ENCODE measurements around the gene GPC3. TPM values are rescaled to one million over a fixed set of nuclear protein-coding genes. Genes with fewer than 3 reads are reported as not detected.
"Not testable (repeated sequence)": the region's sequence is repeated elsewhere in the genome, so short reads cannot be mapped to it uniquely, and the experiment has no call there.

The GPC3 gene
- total RNA-seq, 1 donor: under 0.01 TPM

DNA sequence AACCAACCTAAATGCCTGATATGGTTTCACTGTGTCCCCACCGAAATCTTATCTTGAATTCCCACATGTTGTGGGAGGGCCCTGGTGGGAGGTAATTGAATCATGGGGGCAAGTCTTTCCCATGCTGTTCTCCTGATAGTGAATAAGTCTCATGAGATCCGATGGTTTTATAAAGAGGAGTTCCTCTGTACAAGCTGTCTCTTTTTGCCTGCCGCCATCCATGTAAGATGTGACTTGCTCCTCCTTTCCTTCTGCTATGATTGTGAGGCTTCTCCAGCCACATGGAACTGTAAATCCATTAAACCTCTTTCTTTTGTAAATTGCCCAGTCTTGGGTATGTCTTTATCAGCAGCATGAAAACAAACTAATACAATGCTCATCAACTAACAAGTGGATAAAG, 265.1 kb downstream of the GPC3 start:
- DNase-seq (ENCODE audit: low read depth in 2 of 3, low spot score in 2 of 3): not testable (repeated sequence)

DNA sequence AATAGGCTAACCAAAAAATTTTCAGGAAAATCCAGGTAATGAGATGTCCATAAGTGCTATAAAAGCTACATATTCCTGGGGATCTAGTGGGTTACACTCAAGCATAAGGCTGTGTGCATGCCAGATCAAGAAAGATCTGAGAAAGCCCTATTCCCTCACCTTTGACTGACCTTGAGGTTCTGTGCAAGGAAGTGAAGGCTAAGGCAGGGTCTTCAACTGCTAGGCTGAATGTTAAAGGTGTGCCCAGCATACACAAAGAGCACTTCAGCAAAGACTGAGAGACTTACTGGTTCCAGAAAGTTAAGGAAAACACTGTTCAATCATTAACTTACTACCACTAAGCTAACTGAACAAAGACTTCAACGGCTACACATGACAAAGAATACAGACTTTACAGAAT, 269.7 kb downstream of the GPC3 start:
- DNase-seq (ENCODE audit: low read depth in 2 of 3, low spot score in 2 of 3): no peak

DNA sequence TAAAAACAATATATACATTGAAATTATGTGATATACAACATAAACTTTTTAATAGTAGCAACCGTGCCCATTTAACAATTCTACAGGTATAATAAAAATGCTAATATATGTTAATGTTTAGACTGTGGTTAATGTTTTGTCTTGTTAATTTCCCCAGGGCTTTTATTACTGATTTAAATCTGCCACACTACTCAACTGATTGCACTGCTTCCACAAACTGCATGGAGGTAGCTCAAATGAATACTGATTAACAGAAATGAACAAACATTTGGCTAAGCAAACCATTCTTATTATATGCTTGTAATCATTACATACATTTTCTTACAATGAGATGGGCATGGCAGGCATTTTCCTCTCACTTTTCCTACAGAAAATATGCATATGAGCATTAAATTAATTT, 275.9 kb downstream of the GPC3 start:
- no peak for DNase-seq (ENCODE audit: low read depth in 2 of 3, low spot score in 2 of 3)

DNA sequence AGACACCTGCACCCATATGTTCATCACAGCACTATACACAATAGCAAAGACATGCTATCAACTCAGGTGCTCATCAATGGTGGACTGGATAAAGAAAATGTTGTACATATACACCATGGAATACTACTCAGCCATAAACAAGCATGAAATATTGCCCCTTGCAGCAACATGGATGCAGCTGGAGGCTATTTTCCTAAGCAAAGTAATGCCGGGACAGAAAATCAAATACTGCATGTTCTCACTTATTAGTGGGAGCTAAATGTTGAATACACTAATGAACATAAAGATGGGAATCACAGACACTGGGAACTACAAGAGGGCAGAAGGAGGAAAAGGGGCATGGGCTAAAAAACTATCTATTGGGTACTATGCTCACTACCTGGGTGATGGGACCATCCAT, 278.5 kb downstream of the GPC3 start:
- no peak for DNase-seq (ENCODE audit: low read depth in 2 of 3, low spot score in 2 of 3)

DNA sequence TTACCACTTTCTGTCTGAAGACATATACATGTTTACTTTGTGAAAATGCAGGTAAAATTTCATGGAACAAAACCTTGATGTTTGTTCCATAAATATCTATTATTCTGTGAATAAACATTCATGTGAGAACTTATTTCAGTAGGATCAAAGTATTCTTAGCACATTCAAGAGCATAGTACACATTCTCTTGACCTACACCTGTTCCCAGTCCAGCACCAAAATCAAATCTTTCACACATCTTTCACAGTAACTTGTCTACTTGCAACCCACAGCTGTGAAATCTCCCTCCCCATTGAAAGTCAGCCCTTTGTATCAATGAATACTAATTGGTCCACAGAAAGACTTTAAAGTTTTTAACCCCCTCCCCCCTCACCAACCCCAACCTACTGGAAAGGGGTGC, 283.2 kb downstream of the GPC3 start:
- no peak for DNase-seq (ENCODE audit: low read depth in 2 of 3, low spot score in 2 of 3)

DNA sequence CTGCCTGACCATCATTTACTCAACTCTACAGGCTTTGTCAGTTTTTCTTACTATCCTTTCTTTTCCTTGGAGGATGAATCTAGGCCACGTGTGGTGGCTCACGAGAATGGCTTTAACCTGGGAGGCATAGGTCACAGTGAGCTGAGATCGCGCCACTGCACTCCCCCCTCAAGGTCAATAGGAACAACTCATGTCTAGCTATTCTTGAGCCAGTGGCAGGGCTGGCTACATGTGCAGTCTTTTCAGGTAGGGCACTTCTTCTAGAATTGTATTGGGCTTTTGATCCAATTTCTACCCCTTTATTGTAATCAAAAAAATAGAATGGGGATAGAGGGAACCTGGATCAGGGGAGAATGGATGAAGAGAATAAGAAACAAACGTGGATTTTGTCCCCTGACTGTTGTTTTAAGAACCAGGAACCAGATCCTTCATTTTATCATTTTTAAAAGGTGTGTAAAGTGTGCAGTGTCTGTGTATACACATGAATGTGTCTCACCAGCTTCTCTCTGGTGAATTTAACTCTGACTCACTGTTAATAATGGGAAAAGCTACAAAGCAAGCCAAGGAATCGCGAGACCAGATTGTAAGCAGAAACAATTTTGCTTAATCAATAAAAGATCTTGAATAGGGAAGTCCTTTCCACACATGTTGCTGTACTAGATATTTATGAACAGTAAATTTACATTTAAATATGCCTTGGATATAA, 286.2 kb downstream of the GPC3 start:
- DNase-seq (ENCODE audit: low read depth in 2 of 3, low spot score in 2 of 3): no peak

DNA sequence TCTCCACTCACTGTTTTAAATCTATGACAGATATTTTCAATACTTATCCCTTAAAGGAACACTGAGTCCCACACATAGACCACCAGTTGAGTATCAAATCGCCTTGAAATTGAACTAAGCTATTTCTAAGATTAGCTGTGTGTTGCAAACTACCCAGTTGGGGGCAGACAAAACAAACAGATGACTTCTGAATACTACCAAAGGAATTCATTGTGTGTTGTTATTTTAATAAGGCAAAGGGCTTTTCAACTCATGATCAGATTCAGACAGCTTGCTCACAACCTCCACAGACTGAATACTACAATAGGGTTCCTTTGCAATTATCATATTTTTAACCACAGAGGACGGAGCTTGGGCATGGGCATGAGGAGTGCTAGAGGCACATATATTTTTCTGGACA, 287.1 kb downstream of the GPC3 start:
- peak in 1 of 3 donors; percentile 16 for DNase-seq (ENCODE audit: low read depth in 2 of 3, low spot score in 2 of 3)

DNA sequence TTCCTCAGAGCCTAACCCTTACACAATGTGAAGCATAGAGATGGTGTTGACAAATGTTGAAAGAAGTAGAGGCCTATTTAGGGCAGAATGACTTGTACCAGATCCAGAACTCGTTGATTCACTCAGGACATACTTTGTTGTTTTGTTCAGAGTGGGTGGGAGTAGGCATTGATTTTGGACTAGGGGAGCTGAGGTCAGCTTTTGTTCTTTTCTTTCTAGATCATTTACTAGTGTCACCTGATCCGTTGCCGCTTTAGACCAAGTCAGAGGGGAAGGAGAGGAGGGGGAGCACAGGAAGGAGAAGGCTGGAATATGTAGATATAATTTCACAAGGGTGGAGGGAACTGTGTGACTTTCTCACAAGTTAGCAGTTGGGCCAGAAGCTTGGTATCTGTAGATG, 287.7 kb downstream of the GPC3 start:
- no peak for DNase-seq (ENCODE audit: low read depth in 2 of 3, low spot score in 2 of 3)

DNA sequence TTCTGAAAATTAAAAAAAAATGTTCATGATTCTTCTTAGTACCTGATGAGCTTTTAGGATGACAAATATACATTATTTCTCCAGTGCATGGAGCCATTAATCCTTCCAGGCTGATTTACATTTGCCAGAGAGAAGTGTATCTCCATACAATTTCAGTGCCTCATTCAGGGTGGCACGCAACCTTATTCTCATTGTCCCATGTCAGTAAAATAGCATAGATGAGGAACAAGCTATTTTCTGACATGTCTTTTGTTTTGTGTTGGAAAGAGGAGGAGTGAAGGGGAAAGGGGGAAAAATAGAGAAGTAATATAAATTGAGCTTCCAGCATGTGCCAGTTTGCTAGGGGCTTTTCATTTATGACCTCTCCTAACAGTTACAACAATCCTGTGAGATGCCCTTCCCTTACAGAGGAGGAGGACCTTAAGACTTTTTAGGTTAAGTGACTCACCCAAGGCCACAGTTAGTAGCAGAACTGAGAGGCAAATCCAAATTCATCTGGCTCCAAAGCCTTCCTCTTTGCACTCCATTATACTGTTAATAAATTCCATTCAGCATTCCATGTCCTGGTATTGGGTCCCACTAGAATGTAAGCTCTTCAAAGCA, 295.3 kb downstream of the GPC3 start:
- no peak for DNase-seq (ENCODE audit: low read depth in 2 of 3, low spot score in 2 of 3)

DNA sequence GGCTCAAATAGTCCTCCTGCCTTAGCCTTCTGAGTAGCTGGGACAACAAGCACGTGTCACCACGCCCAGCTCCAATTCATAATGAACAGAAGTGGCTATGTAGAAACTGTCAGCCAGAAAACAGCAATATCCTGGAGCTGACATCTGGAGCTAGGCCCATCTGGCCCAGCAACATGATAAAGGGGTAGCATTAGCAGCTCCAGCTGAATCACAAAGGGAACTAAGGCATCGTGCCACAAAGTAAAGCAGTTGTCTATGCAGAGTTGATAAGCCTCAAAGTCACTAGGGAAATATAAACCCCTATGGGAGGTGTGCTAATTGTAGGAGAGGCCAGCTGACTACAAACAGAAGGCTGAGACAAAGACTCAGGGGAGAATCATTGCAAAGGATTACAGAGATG, 299.6 kb downstream of the GPC3 start:
- DNase-seq (ENCODE audit: low read depth in 2 of 3, low spot score in 2 of 3): no peak

DNA sequence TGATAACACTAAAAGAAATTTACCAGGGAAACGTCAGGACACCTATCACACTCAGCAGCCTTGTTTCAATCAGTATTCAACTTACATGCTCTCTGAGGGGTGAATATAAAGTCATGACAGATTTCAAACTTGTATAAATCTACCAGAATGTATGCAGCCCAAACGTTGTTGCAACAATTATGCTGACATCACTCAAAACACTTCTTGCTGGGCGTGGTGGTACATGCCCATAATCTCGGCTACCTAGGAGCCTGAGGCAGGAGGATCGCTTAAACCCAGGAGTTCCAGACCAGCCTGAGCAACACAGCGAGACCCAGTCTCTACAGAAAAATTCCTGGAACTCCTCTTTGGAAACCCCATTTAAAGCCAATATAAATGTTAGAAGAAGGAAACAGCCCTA, 303.5 kb downstream of the GPC3 start:
- DNase-seq (ENCODE audit: low read depth in 2 of 3, low spot score in 2 of 3): no peak

DNA sequence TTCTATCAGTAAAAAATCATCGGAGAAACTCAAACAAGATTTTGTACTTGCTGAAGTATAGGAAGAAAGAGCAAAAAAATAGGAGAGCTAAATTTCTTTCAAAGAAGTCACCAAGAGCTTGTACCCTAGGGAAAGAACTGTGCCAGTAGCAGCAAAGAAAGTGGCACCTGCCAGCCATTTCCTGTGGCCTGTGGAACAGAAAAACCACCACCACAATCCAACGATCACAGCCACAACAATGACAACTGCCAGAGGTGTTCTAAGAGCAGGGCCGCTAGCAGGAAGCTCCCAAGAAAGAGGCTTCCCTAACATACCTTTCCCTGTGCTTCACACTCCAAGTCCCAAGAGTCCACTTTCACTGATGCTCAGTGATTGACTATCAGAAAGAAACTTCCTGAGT, 304.0 kb downstream of the GPC3 start:
- peak in 1 of 3 donors; percentile 43 for DNase-seq (ENCODE audit: low read depth in 2 of 3, low spot score in 2 of 3)

DNA sequence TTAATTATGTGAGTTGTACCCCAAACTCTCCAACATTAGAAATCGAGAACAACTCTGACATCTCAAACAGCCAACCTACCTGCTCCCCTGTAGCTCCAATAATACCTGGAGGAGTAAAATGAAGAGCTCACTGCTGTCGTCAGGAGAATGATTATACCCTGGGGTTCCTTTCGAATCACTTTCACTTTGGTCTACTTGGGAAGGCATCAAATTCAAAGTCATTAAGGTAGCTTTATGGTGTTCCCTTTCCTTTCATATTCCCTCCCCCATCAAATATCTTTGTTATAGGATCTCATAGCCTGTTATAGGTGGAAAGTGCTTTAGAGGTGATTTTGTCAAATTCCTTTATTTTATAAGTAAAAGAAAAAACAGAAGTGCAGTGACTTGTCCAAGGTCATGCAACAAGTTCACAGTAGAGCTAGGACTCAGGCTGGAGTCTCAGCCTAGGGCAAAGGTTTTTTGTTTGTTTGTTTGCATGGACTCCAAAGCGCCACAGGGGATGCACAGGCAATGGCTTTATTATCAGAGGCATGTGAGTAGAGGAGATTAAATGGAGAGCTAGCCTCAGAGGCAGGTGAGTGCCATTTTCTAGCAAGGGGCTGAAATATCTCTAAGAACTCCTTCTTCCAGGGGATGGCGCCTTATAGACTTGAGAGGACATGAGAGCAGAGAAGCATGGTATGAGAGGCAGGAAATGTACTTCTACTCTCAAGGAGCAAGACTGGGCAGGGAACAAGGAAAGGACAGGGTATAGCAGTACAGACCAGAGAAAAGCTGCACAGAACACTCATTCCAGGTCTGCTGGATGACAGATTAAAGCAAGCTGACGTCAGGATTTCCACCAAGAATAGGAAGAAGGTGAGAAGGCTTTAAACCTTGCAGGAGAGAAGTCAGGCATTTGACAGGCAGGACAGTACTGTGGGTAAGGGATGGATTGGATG, 308.0 kb downstream of the GPC3 start:
- DNase-seq (ENCODE audit: low read depth in 2 of 3, low spot score in 2 of 3): no peak

DNA sequence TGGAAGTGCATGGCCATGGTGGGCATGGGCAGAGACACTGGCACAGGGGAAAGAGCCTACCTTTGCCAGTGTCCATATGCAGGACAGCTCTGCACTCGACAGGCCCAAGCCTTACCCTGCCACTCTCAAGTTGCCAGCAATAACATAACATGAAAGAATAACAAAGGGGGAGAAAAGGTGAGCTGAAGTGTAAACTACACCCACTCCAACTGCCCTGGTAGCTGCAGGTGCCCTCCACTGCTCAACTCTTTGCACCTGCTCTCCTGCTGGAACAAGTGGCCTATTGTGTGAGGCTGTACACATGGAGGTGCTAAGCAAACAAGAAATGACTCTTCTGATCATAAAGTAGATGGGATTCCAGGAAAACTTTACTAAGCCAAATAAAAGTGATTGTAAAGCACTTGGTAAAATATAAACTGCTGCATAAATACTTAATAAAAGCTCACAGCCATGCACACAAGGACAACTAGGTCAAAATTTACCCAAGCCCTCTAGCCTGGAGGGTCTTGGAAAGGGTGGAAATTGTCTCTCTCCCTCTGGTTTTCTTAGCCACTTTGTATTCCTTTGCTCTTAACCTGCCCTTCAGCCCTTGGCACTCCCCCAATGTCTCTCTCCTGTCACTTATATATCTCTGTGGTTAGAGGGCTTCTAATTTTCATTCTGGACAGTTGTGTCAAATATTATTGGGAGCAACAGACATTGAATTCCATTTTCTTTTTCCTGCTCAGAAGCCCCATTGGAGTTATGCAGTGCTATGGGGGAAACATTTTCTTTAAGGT, 308.9 kb downstream of the GPC3 start:
- no peak for DNase-seq (ENCODE audit: low read depth in 2 of 3, low spot score in 2 of 3)

DNA sequence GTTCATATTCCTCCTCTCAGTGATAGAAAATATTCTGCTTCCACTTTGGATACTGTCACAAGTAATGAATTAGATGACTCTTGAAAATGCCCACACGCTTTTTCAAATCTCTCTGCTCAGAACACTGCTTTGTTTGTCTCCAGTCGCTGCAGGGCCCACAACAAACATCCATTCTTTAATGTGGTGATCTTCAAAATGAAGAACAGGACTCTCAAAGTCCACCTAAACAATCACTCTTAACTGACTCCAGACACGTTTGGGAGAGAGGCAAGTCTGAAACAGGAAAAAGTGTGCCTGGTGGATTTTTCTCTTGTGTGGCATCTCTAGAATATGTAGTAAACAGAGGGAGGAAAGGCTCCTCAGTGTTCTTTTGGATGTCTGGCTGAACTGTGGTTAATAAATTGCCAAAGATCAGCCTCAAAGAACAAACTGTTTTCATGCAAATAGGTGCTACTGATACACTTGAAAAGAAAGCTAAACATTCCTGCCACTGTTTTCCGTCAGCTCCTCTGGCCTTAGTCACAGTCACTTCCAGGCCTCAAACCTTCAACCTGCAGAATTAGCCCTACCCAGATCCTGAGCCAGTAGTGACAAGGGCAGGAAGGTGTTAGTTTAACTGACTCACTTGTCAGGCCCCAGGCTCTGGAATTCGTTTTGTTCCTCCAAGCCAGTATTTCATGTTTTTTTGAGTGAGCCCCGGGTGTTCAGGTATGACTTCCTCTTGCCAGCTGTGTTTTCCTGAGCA, 310.5 kb downstream of the GPC3 start:
- DNase-seq (ENCODE audit: low read depth in 2 of 3, low spot score in 2 of 3): no peak

DNA sequence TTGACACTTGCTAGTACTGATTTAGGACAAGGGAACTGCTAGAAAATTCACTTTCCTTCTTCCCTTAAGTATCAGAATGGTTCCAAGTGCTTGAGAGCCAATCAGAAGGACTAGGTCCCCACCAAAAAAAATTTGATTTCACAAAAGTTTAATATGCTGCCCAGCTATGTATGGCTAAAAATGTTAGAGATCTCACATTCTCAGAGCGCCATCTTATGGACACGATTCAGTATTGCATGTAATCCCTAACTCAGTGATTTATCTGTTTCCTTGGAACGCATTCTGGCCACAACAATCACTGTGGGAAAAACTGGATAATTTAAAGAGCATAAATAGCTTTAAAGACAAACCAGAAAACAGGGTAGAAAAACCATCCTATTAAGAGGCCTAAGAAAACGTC, 315.0 kb downstream of the GPC3 start:
- DNase-seq (ENCODE audit: low read depth in 2 of 3, low spot score in 2 of 3): peak in 2 of 3 donors; percentile 8 to 40

DNA sequence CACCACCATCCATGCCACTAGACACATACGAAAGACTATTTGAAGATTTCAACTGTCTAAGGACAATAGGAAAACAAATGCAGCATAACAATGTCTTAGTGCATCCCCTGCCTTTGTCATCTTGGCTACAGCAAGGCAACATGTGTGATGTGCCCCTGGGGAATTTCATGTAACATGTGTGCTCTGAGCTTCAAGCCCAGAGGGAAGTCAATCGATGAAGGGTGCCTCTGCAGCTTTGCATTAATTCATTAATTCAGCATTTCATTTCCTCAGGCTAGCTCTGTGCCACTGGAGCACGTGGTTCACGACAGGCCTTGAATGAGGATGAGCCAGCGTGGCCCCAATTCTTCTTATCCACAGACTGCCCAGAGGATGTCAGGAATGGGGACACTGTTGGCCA, 316.2 kb downstream of the GPC3 start:
- DNase-seq (ENCODE audit: low read depth in 2 of 3, low spot score in 2 of 3): no peak

DNA sequence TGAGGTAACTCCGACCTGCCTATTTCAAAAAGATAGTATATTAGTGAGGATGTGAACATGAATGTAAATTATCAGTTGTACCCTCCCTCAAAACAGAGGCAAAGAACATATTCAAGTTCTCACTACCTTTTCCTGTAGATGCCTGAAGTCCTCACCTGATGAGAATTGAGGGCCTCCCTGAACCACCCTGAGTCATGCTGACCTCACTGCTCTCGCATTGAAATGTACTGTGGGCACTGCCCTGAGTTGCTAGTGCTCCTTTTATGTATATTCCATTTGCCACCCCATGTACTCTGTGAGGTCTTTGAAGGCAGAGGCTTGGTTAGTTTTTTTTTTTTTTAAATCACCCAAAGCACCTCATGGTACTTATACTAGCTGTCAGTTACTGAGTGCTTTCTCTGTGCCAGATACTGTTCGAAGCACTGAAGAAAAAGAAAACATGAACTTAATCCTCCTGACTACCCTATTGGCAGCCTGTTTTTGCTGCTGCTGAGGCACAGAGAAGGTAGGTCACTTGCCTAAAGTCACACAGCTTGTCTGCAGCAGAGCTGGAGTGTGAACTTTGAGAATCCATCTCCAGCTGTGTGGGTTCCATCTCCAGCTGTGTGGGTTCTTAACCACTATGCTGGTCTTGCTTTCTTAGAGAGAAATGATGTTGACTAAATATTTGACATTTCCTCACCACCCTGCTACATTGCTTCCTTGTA, 317.0 kb downstream of the GPC3 start:
- DNase-seq (ENCODE audit: low read depth in 2 of 3, low spot score in 2 of 3): no peak

DNA sequence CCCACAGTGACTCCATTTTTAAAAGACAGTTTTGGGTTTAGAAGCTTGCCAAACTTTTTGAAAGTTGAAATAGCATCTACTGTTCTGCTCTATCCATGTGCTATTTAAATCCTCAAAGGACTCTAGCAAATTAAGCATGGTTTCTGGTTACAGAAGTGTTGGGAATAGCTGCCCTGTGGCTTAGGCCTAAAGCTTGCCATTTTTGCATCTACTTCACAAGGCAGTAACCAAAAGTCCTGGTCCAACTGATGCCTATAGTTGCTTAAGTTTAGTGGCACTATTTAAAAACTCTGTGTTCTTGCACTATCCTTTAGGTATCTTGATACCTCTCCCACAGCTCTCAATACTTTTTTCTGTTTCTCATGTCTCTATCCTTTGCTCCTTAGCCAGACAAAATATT, 319.1 kb downstream of the GPC3 start:
- no peak for DNase-seq (ENCODE audit: low read depth in 2 of 3, low spot score in 2 of 3)
